ENCODE measurements around the gene ABHD8. TPM values are rescaled to one million over a fixed set of nuclear protein-coding genes. Genes with fewer than 3 reads are reported as not detected.

Gene ABHD8
- total and polyA plus RNA-seq, 2 of the 13 experiments (the other 11 are each of a cell fraction or from before 2014, with no cell fraction given) = 6.3 to 7.2 TPM

DNA sequence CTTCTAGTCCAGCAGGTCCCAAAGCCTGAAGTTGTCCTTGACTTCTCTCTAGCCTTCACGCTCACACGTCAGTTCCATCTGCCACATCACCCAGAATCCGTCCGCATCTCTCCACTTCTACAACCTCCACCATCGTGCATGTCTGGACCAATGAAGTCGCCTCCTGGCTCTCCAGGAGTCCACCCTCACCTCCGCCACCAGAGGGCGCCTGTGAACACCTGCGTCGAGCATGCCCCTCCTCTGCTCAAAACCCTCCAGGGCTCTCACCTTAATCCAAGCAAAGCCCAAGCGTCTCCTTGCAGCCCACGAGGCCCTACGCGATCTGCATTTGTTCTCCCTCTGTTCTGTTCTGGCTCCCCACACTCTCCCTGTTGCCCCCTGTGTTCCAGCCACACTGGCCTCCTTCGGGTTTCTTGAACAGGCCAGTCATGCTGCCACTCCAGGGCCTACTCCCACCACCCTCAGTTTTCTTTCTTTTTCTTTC lies 42.3 kb downstream of the ABHD8 start (continued):
- TF ChIP-seq, protein P1, sequence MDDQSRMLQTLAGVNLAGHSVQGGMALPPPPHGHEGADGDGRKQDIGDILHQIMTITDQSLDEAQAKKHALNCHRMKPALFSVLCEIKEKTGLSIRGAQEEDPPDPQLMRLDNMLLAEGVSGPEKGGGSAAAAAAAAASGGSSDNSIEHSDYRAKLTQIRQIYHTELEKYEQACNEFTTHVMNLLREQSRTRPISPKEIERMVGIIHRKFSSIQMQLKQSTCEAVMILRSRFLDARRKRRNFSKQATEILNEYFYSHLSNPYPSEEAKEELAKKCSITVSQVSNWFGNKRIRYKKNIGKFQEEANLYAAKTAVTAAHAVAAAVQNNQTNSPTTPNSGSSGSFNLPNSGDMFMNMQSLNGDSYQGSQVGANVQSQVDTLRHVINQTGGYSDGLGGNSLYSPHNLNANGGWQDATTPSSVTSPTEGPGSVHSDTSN (CRISPR knock-in tag; IDR thresholded peaks at IDR 0.05; ENCODE audit: borderline replicate concordance) = no peak
- TF ChIP-seq ELF3 (CRISPR knock-in tag; IDR thresholded peaks at IDR 0.05) (0 out of 2 replicates have a peak, but pooled peaks have one; percentile 21), MAZ (IDR thresholded peaks at IDR 0.05; ENCODE audit: borderline replicate concordance, low read depth, low read length) (no peak), MAZ (CRISPR knock-in tag; IDR thresholded peaks at IDR 0.05; ENCODE audit: low read depth) (0 out of 2 replicates have a peak, but pooled peaks have one; percentile 28), ZNF670 (CRISPR knock-in tag; IDR thresholded peaks at IDR 0.05; ENCODE audit: borderline replicate concordance) (no peak), HOXA5 (CRISPR knock-in tag; IDR thresholded peaks at IDR 0.05) (peak; percentile 41; the same call in 1 of the 2 replicates), ZNF615 (CRISPR knock-in tag; IDR thresholded peaks at IDR 0.05; ENCODE audit: borderline replicate concordance) (no peak), CBFB (CRISPR knock-in tag; IDR thresholded peaks at IDR 0.05) (0 out of 2 replicates have a peak, but pooled peaks have one; percentile 24), POLR2AphosphoS2 (IDR thresholded peaks at IDR 0.05; ENCODE audit: low read depth, low read length) (no peak), ZNF550 (CRISPR knock-in tag; IDR thresholded peaks at IDR 0.05; ENCODE audit: borderline replicate concordance) (no peak), PITX1 (CRISPR knock-in tag; IDR thresholded peaks at IDR 0.05) (peak; percentile 79; the same call in 1 of the 2 replicates), SCMH1 (CRISPR knock-in tag; IDR thresholded peaks at IDR 0.05; ENCODE audit: borderline replicate concordance) (no peak), NCOA2 (CRISPR knock-in tag; IDR thresholded peaks at IDR 0.05) (no peak), ZNF333 (CRISPR knock-in tag; IDR thresholded peaks at IDR 0.05; ENCODE audit: borderline replicate concordance) (no peak), ZNF34 (CRISPR knock-in tag; IDR thresholded peaks at IDR 0.05; ENCODE audit: borderline replicate concordance) (peak; percentile 50; the same call in 1 of the 2 replicates), MEIS1 (CRISPR knock-in tag; IDR thresholded peaks at IDR 0.05; ENCODE audit: borderline replicate concordance) (peak; percentile 28; the same call in 1 of the 2 replicates), MATR3 (CRISPR knock-in tag; IDR thresholded peaks at IDR 0.05) (no peak), SMAD9 (CRISPR knock-in tag; IDR thresholded peaks at IDR 0.05) (no peak), ZFP41 (CRISPR knock-in tag; IDR thresholded peaks at IDR 0.05; ENCODE audit: borderline replicate concordance) (no peak), ARID2 (CRISPR knock-in tag; IDR thresholded peaks at IDR 0.05; ENCODE audit: borderline replicate concordance) (no peak)
- TF ChIP-seq, protein P2, sequence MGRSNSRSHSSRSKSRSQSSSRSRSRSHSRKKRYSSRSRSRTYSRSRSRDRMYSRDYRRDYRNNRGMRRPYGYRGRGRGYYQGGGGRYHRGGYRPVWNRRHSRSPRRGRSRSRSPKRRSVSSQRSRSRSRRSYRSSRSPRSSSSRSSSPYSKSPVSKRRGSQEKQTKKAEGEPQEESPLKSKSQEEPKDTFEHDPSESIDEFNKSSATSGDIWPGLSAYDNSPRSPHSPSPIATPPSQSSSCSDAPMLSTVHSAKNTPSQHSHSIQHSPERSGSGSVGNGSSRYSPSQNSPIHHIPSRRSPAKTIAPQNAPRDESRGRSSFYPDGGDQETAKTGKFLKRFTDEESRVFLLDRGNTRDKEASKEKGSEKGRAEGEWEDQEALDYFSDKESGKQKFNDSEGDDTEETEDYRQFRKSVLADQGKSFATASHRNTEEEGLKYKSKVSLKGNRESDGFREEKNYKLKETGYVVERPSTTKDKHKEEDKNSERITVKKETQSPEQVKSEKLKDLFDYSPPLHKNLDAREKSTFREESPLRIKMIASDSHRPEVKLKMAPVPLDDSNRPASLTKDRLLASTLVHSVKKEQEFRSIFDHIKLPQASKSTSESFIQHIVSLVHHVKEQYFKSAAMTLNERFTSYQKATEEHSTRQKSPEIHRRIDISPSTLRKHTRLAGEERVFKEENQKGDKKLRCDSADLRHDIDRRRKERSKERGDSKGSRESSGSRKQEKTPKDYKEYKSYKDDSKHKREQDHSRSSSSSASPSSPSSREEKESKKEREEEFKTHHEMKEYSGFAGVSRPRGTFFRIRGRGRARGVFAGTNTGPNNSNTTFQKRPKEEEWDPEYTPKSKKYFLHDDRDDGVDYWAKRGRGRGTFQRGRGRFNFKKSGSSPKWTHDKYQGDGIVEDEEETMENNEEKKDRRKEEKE (IDR thresholded peaks at IDR 0.05) = no peak
- TF ChIP-seq, protein P3, sequence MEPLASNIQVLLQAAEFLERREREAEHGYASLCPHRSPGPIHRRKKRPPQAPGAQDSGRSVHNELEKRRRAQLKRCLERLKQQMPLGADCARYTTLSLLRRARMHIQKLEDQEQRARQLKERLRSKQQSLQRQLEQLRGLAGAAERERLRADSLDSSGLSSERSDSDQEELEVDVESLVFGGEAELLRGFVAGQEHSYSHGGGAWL (CRISPR knock-in tag; IDR thresholded peaks at IDR 0.05) = 0 out of 2 replicates have a peak, but pooled peaks have one; percentile 28
- TF ChIP-seq, protein P4, sequence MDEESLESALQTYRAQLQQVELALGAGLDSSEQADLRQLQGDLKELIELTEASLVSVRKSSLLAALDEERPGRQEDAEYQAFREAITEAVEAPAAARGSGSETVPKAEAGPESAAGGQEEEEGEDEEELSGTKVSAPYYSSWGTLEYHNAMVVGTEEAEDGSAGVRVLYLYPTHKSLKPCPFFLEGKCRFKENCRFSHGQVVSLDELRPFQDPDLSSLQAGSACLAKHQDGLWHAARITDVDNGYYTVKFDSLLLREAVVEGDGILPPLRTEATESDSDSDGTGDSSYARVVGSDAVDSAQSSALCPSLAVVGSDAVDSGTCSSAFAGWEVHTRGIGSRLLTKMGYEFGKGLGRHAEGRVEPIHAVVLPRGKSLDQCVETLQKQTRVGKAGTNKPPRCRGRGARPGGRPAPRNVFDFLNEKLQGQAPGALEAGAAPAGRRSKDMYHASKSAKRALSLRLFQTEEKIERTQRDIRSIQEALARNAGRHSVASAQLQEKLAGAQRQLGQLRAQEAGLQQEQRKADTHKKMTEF (CRISPR knock-in tag; IDR thresholded peaks at IDR 0.05) = peak; percentile 47; the same call in 1 of the 2 replicates
- TF ChIP-seq, protein P5, sequence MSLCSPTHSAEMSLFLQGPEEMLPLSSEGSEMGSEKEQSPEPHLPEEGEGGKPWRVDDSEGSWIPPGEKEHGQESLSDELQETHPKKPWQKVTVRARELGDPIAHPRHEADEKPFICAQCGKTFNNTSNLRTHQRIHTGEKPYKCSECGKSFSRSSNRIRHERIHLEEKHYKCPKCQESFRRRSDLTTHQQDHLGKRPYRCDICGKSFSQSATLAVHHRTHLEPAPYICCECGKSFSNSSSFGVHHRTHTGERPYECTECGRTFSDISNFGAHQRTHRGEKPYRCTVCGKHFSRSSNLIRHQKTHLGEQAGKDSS (CRISPR knock-in tag; IDR thresholded peaks at IDR 0.05; ENCODE audit: borderline replicate concordance, low read depth) = peak; percentile 63; the same call in 1 of the 2 replicates
